Loucy (cell line): Measurements from ENCODE around the gene LAPTM4A.

ENCODE experiments used
- H2AFZ ChIP-seq: fragments of 200-600 bp; sonication (generic); 2 replicates; pipeline ENCODE4 v1.6.0; 2016; ENCODE audit warnings: antibody characterized with exemption, mild to moderate bottlenecking, low read length, moderate library complexity
- H3F3A ChIP-seq: fragments of 200-600 bp; 2 replicates; pipeline ENCODE4 v1.6.0; 2016; ENCODE audit warnings: antibody characterized with exemption, low read depth, mild to moderate bottlenecking
- H3K27me3 ChIP-seq: fragments of 200-600 bp; sonication (generic); 2 replicates; pipeline ENCODE4 v1.6.1; 2014; ENCODE audit warnings: low read length, mild to moderate bottlenecking; ENCODE audit not compliant: insufficient read depth, poor library complexity, severe bottlenecking
- H3K36me3 ChIP-seq: fragments of 200-600 bp; sonication (generic); 2 replicates; pipeline ENCODE4 v1.6.1; 2016; ENCODE audit warnings: low read length; ENCODE audit not compliant: insufficient read depth
- H3K4me1 ChIP-seq: fragments of 200-600 bp; sonication (generic); 2 replicates; pipeline ENCODE4 v1.5.1; 2014; ENCODE audit warnings: low read length, mild to moderate bottlenecking; ENCODE audit not compliant: insufficient read depth, poor library complexity, severe bottlenecking
- H3K4me2 ChIP-seq: fragments of 200-600 bp; sonication (generic); 2 replicates; pipeline ENCODE4 v1.6.0; 2014; ENCODE audit warnings: antibody characterized with exemption, low read length, low read depth, mild to moderate bottlenecking; ENCODE audit not compliant: poor library complexity, severe bottlenecking
- H3K4me3 ChIP-seq: fragments of 200-600 bp; sonication (generic); 2 replicates; pipeline ENCODE4 v1.5.1; 2014; ENCODE audit warnings: low read length, mild to moderate bottlenecking, mixed read lengths; ENCODE audit not compliant: poor library complexity, severe bottlenecking
- H3K79me2 ChIP-seq: fragments of 200-600 bp; sonication (generic); 2 replicates; pipeline ENCODE4 v1.6.1; 2014; ENCODE audit warnings: low read length; ENCODE audit not compliant: insufficient read depth
- H3K9ac ChIP-seq: fragments of 200-600 bp; sonication (generic); 2 replicates; pipeline ENCODE4 v1.6.0; 2014; ENCODE audit warnings: mild to moderate bottlenecking, low read depth, low read length, moderate library complexity; ENCODE audit not compliant: poor library complexity, severe bottlenecking
- H3K9me2 ChIP-seq: fragments of 200-600 bp; sonication (generic); replicated peaks from 2 replicates; pipeline ENCODE4 v1.6.1; 2016; ENCODE audit warnings: low read depth, low read length, mixed read lengths
- H3K9me3 ChIP-seq: fragments of 200-600 bp; sonication (generic); 2 replicates; pipeline ENCODE4 v1.6.1; 2014; ENCODE audit warnings: mild to moderate bottlenecking, antibody characterized with exemption, low read length, low read depth; ENCODE audit not compliant: insufficient read depth
- H4K20me1 ChIP-seq: fragments of 200-600 bp; sonication (generic); 2 replicates; pipeline ENCODE4 v1.6.0; 2014; ENCODE audit warnings: antibody characterized with exemption, low read length, mild to moderate bottlenecking; ENCODE audit not compliant: insufficient read depth, poor library complexity, severe bottlenecking
- EZH2phosphoT487 ChIP-seq: fragments of 200-600 bp; IDR thresholded peaks from 2 replicates; pipeline ENCODE4 v1.6.1; 2018; ENCODE audit warnings: antibody characterized with exemption, mild to moderate bottlenecking, moderate library complexity, borderline replicate concordance
- TF ChIP-seq, protein P1 (sequence below): fragments of 200-600 bp; sonication (generic); conservative IDR thresholded peaks from 2 replicates; pipeline ENCODE4 v1.5.1; 2014; ENCODE audit warnings: mild to moderate bottlenecking, antibody characterized with exemption, low read length

LAPTM4A gene

GRCh38 chr2:20027260-20027677, 24.2 kb downstream of the LAPTM4A start:
- Histone ChIP-seq H2AFZ (no peak overlapping the region), H3K4me3 (no peak overlapping the region), H3K79me2 (no peaks in the 10 kb centered on the region), H3K9me2 (no peaks in the 10 kb centered on the region), H3K4me1 (peaks cover 10% of the 10 kb centered on the region), H3K27me3 (no peaks in the 10 kb centered on the region), H3K4me2 (no peak overlapping the region), H3K9ac (no peak overlapping the region), H3K9me3 (no peaks in the 10 kb centered on the region), H3F3A (no peaks in the 10 kb centered on the region), H4K20me1 (no peaks in the 10 kb centered on the region), H3K36me3 (peaks cover 48% of the 10 kb centered on the region; the same call in 1 of the 2 replicates)
- TF ChIP-seq, protein P1, sequence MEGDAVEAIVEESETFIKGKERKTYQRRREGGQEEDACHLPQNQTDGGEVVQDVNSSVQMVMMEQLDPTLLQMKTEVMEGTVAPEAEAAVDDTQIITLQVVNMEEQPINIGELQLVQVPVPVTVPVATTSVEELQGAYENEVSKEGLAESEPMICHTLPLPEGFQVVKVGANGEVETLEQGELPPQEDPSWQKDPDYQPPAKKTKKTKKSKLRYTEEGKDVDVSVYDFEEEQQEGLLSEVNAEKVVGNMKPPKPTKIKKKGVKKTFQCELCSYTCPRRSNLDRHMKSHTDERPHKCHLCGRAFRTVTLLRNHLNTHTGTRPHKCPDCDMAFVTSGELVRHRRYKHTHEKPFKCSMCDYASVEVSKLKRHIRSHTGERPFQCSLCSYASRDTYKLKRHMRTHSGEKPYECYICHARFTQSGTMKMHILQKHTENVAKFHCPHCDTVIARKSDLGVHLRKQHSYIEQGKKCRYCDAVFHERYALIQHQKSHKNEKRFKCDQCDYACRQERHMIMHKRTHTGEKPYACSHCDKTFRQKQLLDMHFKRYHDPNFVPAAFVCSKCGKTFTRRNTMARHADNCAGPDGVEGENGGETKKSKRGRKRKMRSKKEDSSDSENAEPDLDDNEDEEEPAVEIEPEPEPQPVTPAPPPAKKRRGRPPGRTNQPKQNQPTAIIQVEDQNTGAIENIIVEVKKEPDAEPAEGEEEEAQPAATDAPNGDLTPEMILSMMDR, result no peak
- TF ChIP-seq EZH2phosphoT487, result no peak

GRCh38 chr2:20025065-20025786, 26.2 kb downstream of the LAPTM4A start:
- TF ChIP-seq EZH2phosphoT487, result no peak
- TF ChIP-seq, protein P1, result no peak
- Histone ChIP-seq H3K27me3 (no peaks in the 10 kb centered on the region), H4K20me1 (no peaks in the 10 kb centered on the region), H3K79me2 (no peaks in the 10 kb centered on the region), H3F3A (no peaks in the 10 kb centered on the region), H2AFZ (no peak overlapping the region), H3K4me1 (peaks cover 10% of the 10 kb centered on the region), H3K36me3 (peaks cover 27% of the 10 kb centered on the region; the same call in 1 of the 2 replicates), H3K9me3 (peaks cover 3% of the 10 kb centered on the region; the same call in 1 of the 2 replicates), H3K9ac (no peak overlapping the region), H3K9me2 (no peaks in the 10 kb centered on the region), H3K4me2 (no peak overlapping the region), H3K4me3 (no peak overlapping the region)

DNA sequence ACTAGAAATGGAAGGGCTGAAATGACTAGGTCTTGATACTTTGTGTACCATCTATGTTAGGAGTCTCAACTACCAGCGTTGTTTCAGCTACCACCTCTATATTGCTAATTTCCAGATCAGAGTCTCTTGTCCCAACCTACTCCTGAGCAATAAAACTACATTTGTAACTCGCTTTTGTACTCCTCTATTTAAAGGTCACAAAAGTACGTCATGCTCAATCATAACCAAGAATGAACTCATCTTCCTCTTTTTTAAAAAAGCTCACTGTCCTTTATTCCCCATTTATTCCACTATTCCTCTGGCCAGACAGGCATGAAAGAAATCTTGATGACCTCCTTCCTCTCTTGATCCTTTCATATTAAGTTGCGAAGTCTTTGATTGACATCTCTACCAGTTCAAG, 27.7 kb downstream of the LAPTM4A start:
- Histone ChIP-seq H3K79me2 (no peaks in the 10 kb centered on the region), H3K4me2 (no peak overlapping the region), H3K36me3 (peaks cover 13% of the 10 kb centered on the region; the same call in 1 of the 2 replicates), H3K4me3 (no peak overlapping the region), H4K20me1 (no peaks in the 10 kb centered on the region), H3K4me1 (peaks cover 10% of the 10 kb centered on the region), H3K27me3 (no peaks in the 10 kb centered on the region), H2AFZ (no peak overlapping the region), H3K9ac (no peak overlapping the region), H3F3A (no peaks in the 10 kb centered on the region), H3K9me2 (no peaks in the 10 kb centered on the region), H3K9me3 (peaks cover 6% of the 10 kb centered on the region; the same call in 1 of the 2 replicates)
- TF ChIP-seq EZH2phosphoT487, result no peak
- TF ChIP-seq, protein P1, result no peak
